H1 (cell line): Measurements from ENCODE around the gene MEIS2. TPM values are rescaled to one million over a fixed set of nuclear protein-coding genes. Genes with fewer than 3 reads are reported as not detected.

ENCODE experiments used
- EGR1 ChIP-seq: IDR thresholded peaks from 2 replicates; pipeline ENCODE4 v1.6.1; 2011; ENCODE audit warnings: low read depth, low read length, borderline replicate concordance
- RAD21 ChIP-seq, 2 experiments: IDR thresholded peaks in 1 of 2; conservative IDR thresholded peaks in 1 of 2; 2 replicates each; pipeline ENCODE4 v1.6.1; 2011; ENCODE audit warnings: low read depth in 2 of 2, low read length in 2 of 2, improper control_type of control experiment in 1 of 2, inconsistent platforms in 1 of 2, mild to moderate bottlenecking in 1 of 2, moderate library complexity in 1 of 2
- RNF2 ChIP-seq: fragments of 200-900, 300-1000 bp; sonication (generic); IDR thresholded peaks from 2 replicates; pipeline ENCODE4 v1.7.1; 2016; ENCODE audit warnings: borderline replicate concordance, low read depth, mild to moderate bottlenecking, antibody characterized with exemption, low read length; ENCODE audit not compliant: poor library complexity, severe bottlenecking; ENCODE audit errors: missing control alignments
- SP1 ChIP-seq: IDR thresholded peaks from 2 replicates; pipeline ENCODE4 v1.6.1; 2011; ENCODE audit warnings: low read depth, low read length
- SUZ12 ChIP-seq: fragments of 200-600 bp; sonication (generic); IDR thresholded peaks from 2 replicates; pipeline ENCODE4 v1.6.1; 2012; ENCODE audit warnings: mild to moderate bottlenecking, inconsistent platforms, low read length, moderate library complexity, mixed read lengths
- TCF12 ChIP-seq: IDR thresholded peaks from 2 replicates; pipeline ENCODE4 v1.6.1; 2011; ENCODE audit warnings: low read depth, mild to moderate bottlenecking, low read length
- YY1 ChIP-seq: IDR thresholded peaks from 2 replicates; pipeline ENCODE4 v1.6.1; 2011; ENCODE audit warnings: low read depth, mild to moderate bottlenecking, low read length
- polyA plus RNA-seq, 7 experiments: library from polyadenylated mRNA; depleted of rRNA in 3 of 7; stranded (reverse) in 5 of 7; unstranded in 2 of 7; fragments of >200 nt in 5 of 7; fragments of 200-250 nt in 2 of 7; gene quantifications; 1 replicate in 5 of 7; 2 replicates in 1 of 7; 4 replicates in 1 of 7; pipeline versions ENCODE4 v1.2.1 to v1.2.3, GENCODE V29; 2011 to 2013; ENCODE audit warnings: missing spikeins in 2 of 7, mixed read lengths in 2 of 7
- total RNA-seq: library from RNA; stranded (reverse); fragmentation: NEBNext Ultra II Directional; extraction: Animal tissue kit (Norgen Biotek cat#: 25700); gene quantifications from 2 replicates; pipeline ENCODE4 v1.2.1, GENCODE V29; 2021

Gene MEIS2
- total and polyA plus RNA-seq, 2 of the 8 experiments (the other 6 are each of a cell fraction or from before 2014, with no cell fraction given): 0.22 to 1.2 TPM

DNA sequence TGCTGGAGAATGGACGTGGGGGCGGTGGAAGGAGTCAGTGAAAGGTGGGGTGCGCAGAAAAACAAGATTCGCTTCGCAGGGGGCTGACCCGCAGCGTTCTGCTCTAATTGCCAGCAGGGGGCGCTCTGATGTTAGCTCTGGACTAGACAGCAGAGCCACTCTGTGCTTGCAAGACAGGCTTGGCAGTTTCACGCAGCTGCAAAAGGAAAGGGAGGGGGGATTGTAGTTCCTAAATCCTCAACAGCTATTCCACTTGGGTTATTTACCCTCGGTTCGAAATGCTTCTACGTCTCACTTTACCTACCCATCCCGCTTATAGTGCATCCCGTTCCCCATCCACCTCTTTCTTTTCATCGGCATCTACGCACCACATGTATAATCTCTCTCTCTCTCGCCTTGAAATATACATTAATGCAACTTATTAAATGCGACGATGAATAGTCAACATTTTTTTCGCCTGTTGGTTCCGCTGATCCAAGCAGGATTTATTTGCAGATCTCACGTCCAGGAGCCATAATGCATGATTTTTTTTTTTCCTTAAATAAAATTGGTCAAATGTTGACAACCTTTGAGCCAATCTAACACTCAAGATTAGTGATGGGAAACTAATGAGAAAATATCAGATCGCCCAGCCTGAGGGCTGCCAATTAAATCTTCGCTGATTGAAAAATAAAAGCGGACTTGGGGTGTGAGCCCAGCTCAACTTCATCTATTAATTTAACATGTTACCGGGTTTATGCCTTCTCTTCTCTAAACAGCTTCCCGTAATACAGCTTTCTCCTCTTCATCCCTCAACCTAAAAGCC, 216.4 kb downstream of the MEIS2 start (continued):
- TF ChIP-seq RNF2 (peak; percentile 6), RAD21 (IDR thresholded peaks at IDR 0.05 in 1 of 2, conservative IDR thresholded peaks at IDR 0.05 in 1 of 2; ENCODE audit: low read depth in 2 of 2, low read length in 2 of 2) (peak; percentile 96 to 97), SUZ12 (no peak), SP1 (0 out of 2 replicates have a peak, but pooled peaks have one; percentile 43), EGR1 (no peak), TCF12 (peak; percentile 78; the same call in 1 of the 2 replicates), YY1 (0 out of 2 replicates have a peak, but pooled peaks have one; percentile 39)
